Measurements from ENCODE around the gene HMG20A.
"Not testable (repeated sequence)": the region's sequence is repeated elsewhere in the genome, so short reads cannot be mapped to it uniquely, and the experiment has no call there.

Gene HMG20A

GRCh38 chr15:77409259-77410156, 11.2 kb upstream of the HMG20A start:
- Histone ChIP-seq H3K4me3 (ENCODE audit: low read length in 2 of 2) (no peak overlapping the region), H3K9me3 (ENCODE audit: control insufficient read depth in 2 of 2, low read length in 2 of 2) (no peaks in the 10 kb centered on the region), H3K27ac (ENCODE audit: low read length) (no peak overlapping the region), H3K27me3 (ENCODE audit: control insufficient read depth in 1 of 2, insufficient read depth in 2 of 2, low read length in 2 of 2) (no peaks in the 10 kb centered on the region), H3K36me3 (ENCODE audit: control insufficient read depth in 2 of 2, insufficient read depth in 2 of 2, low read length in 2 of 2) (no peaks in the 10 kb centered on the region), H3K9ac (ENCODE audit: low read length in 2 of 2) (no peak overlapping the region), H3K4me1 (ENCODE audit: control insufficient read depth, insufficient read depth, low read length) (no peaks in the 10 kb centered on the region)

- H3K4me1 ChIP-seq (ENCODE audit: control insufficient read depth, insufficient read depth, low read length); H3K27ac ChIP-seq (ENCODE audit: low read length); H3K27me3 ChIP-seq (ENCODE audit: control insufficient read depth in 1 of 2, insufficient read depth in 2 of 2, low read length in 2 of 2); H3K36me3 ChIP-seq (ENCODE audit: control insufficient read depth in 2 of 2, insufficient read depth in 2 of 2, low read length in 2 of 2); H3K9me3 ChIP-seq (ENCODE audit: control insufficient read depth in 2 of 2, low read length in 2 of 2); H3K4me3 ChIP-seq (ENCODE audit: low read length in 2 of 2); H3K9ac ChIP-seq (ENCODE audit: low read length in 2 of 2): not testable (repeated sequence)
Observed at GRCh38 chr15:77410157-77410500, 10.6 kb upstream of the HMG20A start.

GRCh38 chr15:77410701-77411618, 9.7 kb upstream of the HMG20A start:
- no peaks in the 10 kb centered on the region for H3K27me3 ChIP-seq (ENCODE audit: control insufficient read depth in 1 of 2, insufficient read depth in 2 of 2, low read length in 2 of 2)
- H3K4me1 ChIP-seq (ENCODE audit: control insufficient read depth, insufficient read depth, low read length), result no peaks in the 10 kb centered on the region
- H3K27ac ChIP-seq (ENCODE audit: low read length), result no peak overlapping the region
- H3K9me3 ChIP-seq (ENCODE audit: control insufficient read depth in 2 of 2, low read length in 2 of 2), result no peaks in the 10 kb centered on the region
- no peaks in the 10 kb centered on the region for H3K36me3 ChIP-seq (ENCODE audit: control insufficient read depth in 2 of 2, insufficient read depth in 2 of 2, low read length in 2 of 2)
- no peak overlapping the region for H3K4me3 ChIP-seq (ENCODE audit: low read length in 2 of 2)
- H3K9ac ChIP-seq (ENCODE audit: low read length in 2 of 2), result no peak overlapping the region

GRCh38 chr15:77411619-77411976, 9.1 kb upstream of the HMG20A start:
- Histone ChIP-seq H3K9me3 (ENCODE audit: control insufficient read depth in 2 of 2, low read length in 2 of 2) (no peaks in the 10 kb centered on the region), H3K27me3 (ENCODE audit: control insufficient read depth in 1 of 2, insufficient read depth in 2 of 2, low read length in 2 of 2) (no peaks in the 10 kb centered on the region), H3K27ac (ENCODE audit: low read length) (no peak overlapping the region), H3K4me1 (ENCODE audit: control insufficient read depth, insufficient read depth, low read length) (no peaks in the 10 kb centered on the region), H3K4me3 (ENCODE audit: low read length in 2 of 2) (no peak overlapping the region), H3K36me3 (ENCODE audit: control insufficient read depth in 2 of 2, insufficient read depth in 2 of 2, low read length in 2 of 2) (no peaks in the 10 kb centered on the region), H3K9ac (ENCODE audit: low read length in 2 of 2) (no peak overlapping the region)

- Histone ChIP-seq H3K9me3 (ENCODE audit: control insufficient read depth in 2 of 2, low read length in 2 of 2) (no peaks in the 10 kb centered on the region), H3K9ac (ENCODE audit: low read length in 2 of 2) (no peak overlapping the region), H3K27me3 (ENCODE audit: control insufficient read depth in 1 of 2, insufficient read depth in 2 of 2, low read length in 2 of 2) (no peaks in the 10 kb centered on the region), H3K27ac (ENCODE audit: low read length) (no peak overlapping the region), H3K4me3 (ENCODE audit: low read length in 2 of 2) (no peak overlapping the region), H3K4me1 (ENCODE audit: control insufficient read depth, insufficient read depth, low read length) (peaks cover 6% of the 10 kb centered on the region), H3K36me3 (ENCODE audit: control insufficient read depth in 2 of 2, insufficient read depth in 2 of 2, low read length in 2 of 2) (no peaks in the 10 kb centered on the region)
Observed at GRCh38 chr15:77412972-77413698, 7.6 kb upstream of the HMG20A start.

GRCh38 chr15:77413699-77414349, 6.9 kb upstream of the HMG20A start:
- no peak overlapping the region for H3K9ac ChIP-seq (ENCODE audit: low read length in 2 of 2)
- no peaks in the 10 kb centered on the region for H3K36me3 ChIP-seq (ENCODE audit: control insufficient read depth in 2 of 2, insufficient read depth in 2 of 2, low read length in 2 of 2)
- H3K9me3 ChIP-seq (ENCODE audit: control insufficient read depth in 2 of 2, low read length in 2 of 2), result no peaks in the 10 kb centered on the region
- H3K4me3 ChIP-seq (ENCODE audit: low read length in 2 of 2), result no peak overlapping the region
- no peaks in the 10 kb centered on the region for H3K27me3 ChIP-seq (ENCODE audit: control insufficient read depth in 1 of 2, insufficient read depth in 2 of 2, low read length in 2 of 2)
- H3K4me1 ChIP-seq (ENCODE audit: control insufficient read depth, insufficient read depth, low read length), result peaks cover 7% of the 10 kb centered on the region
- no peak overlapping the region for H3K27ac ChIP-seq (ENCODE audit: low read length)

GRCh38 chr15:77414789-77415442, 5.8 kb upstream of the HMG20A start:
- H3K4me3 ChIP-seq (ENCODE audit: low read length in 2 of 2), result no peak overlapping the region
- H3K9me3 ChIP-seq (ENCODE audit: control insufficient read depth in 2 of 2, low read length in 2 of 2), result no peaks in the 10 kb centered on the region
- H3K27me3 ChIP-seq (ENCODE audit: control insufficient read depth in 1 of 2, insufficient read depth in 2 of 2, low read length in 2 of 2), result no peaks in the 10 kb centered on the region
- no peak overlapping the region for H3K9ac ChIP-seq (ENCODE audit: low read length in 2 of 2)
- no peak overlapping the region for H3K27ac ChIP-seq (ENCODE audit: low read length)
- peaks cover 7% of the 10 kb centered on the region for H3K4me1 ChIP-seq (ENCODE audit: control insufficient read depth, insufficient read depth, low read length)
- H3K36me3 ChIP-seq (ENCODE audit: control insufficient read depth in 2 of 2, insufficient read depth in 2 of 2, low read length in 2 of 2), result no peaks in the 10 kb centered on the region

DNA sequence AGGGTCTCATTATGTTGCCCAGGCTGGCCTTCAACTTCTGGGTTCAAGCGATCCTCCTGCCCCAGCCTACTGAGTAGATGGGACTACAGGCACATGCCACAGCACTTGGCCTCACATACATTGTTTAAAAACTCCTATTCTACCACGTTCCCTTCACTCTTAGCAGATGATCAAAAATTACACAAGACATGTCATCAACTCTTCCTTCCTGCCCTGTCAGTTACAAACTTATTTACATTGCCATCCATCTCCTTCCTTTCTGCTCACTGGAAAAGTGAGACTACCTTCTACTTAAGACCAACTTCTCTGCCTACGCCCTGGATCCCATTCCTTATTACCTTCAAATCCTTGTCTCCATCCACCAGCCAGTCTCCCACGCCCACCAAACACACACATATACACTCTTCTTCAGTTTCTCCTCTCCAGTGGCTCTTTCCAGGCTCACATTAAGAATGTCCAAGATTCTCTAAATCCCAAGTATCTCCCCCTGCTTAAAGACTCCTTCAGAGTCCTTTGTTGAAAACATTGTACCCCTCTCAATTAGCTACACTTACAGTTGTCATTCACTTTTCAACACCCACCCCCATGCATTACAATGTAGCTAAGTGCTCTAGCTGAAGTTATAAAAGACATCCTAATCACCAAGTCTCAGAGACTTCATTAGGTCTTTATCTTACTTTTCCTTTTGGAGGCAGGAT, 5.1 kb upstream of the HMG20A start:
- Histone ChIP-seq H3K27me3 (ENCODE audit: control insufficient read depth in 1 of 2, insufficient read depth in 2 of 2, low read length in 2 of 2) (no peaks in the 10 kb centered on the region), H3K9me3 (ENCODE audit: control insufficient read depth in 2 of 2, low read length in 2 of 2) (no peaks in the 10 kb centered on the region), H3K9ac (ENCODE audit: low read length in 2 of 2) (no peak overlapping the region), H3K4me3 (ENCODE audit: low read length in 2 of 2) (no peak overlapping the region), H3K4me1 (ENCODE audit: control insufficient read depth, insufficient read depth, low read length) (peaks cover 7% of the 10 kb centered on the region), H3K36me3 (ENCODE audit: control insufficient read depth in 2 of 2, insufficient read depth in 2 of 2, low read length in 2 of 2) (no peaks in the 10 kb centered on the region), H3K27ac (ENCODE audit: low read length) (no peak overlapping the region)

- Histone ChIP-seq H3K4me3 (ENCODE audit: low read length in 2 of 2) (no peak overlapping the region), H3K27ac (ENCODE audit: low read length) (no peak overlapping the region), H3K4me1 (ENCODE audit: control insufficient read depth, insufficient read depth, low read length) (peaks cover 7% of the 10 kb centered on the region), H3K36me3 (ENCODE audit: control insufficient read depth in 2 of 2, insufficient read depth in 2 of 2, low read length in 2 of 2) (no peaks in the 10 kb centered on the region), H3K9me3 (ENCODE audit: control insufficient read depth in 2 of 2, low read length in 2 of 2) (no peaks in the 10 kb centered on the region), H3K9ac (ENCODE audit: low read length in 2 of 2) (no peak overlapping the region), H3K27me3 (ENCODE audit: control insufficient read depth in 1 of 2, insufficient read depth in 2 of 2, low read length in 2 of 2) (no peaks in the 10 kb centered on the region)
Observed at GRCh38 chr15:77416148-77416455, 4.6 kb upstream of the HMG20A start.

Data from stomach smooth muscle (tissue), 2 donors.